ENCODE results near the gene ATL1.

The ATL1 gene

GRCh38 chr14:50559990-50560930 is at the start of gene ATL1:
Gene ATL1 (plus strand): TSS chr14:50560145. CDS start chr14:50560266, 121 bp downstream.
- DNase-seq (ENCODE audit: low read depth), result peak; percentile 68

GRCh38 chr14:50510157-50510556 is 49.8 kb upstream of the ATL1 start:
- DNase-seq (ENCODE audit: low read depth), result no peak

- no peak for DNase-seq (ENCODE audit: low read depth)
Measured at GRCh38 chr14:50512463-50512862, 47.5 kb upstream of the ATL1 start.

GRCh38 chr14:50516091-50516490 is 43.9 kb upstream of the ATL1 start:
- DNase-seq (ENCODE audit: low read depth), result no peak

DNA sequence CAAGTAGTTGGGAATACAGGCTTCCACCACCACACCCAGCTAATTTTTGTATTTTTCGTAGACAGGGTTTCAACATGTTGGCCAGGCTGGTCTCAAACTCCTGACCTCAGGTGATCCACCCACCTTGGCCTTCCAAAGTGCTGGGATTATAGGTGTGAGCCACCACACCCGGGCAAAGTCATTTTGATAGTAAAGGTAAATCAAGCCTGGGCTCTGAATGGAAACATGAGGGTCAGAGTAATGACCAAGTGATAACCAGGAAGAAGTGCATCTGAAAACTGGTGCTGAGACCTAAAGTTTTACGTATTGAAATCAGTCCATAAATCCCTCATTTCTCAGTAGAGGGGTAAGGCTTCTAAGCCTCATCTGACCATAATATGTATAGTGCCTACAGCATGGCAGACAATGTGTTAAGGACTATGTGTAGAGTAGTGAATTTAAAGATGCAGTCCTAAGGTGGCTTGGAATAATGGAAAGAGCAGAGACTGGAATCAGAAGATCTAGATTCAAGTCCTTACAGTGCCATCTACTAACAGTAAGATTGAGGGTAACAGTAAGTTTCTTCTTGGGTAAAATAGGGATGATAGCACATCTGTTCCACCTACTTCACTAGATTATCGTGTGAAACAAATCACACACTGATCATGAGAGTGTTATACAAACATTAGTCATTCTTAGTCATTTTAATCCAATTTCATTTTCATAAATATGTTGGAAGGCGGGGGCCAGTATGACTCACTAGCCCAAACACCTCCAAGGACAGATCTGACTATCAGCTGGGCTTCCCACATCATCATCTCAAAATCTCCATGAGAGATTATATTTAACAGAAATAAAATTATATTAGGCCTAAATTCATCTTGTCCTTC is 38.8 kb upstream of the ATL1 start:
- DNase-seq (ENCODE audit: low read depth), result peak; percentile 80

DNA sequence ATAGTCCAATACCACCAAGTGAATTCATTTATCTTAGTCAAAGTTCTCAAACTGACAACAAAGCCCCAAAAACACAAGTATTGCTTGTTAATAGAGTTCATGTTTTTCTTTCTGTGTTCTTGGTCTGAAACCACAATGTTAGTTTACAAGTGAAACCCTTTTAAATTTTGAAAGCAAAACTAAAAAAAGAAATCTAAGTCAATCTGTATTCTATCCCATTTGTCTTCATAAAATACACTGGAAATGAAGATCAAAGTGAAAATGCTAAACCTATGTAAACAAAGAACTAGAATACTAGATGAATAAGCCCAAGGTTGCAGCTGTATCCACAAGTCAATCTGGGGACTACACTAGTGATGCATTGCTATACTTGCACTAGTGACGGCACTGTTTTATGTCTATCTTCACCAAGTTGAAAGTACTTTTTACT is 38.0 kb upstream of the ATL1 start:
- DNase-seq (ENCODE audit: low read depth), result no peak

GRCh38 chr14:50523271-50524041 is 36.5 kb upstream of the ATL1 start:
- DNase-seq (ENCODE audit: low read depth), result no peak

- DNase-seq (ENCODE audit: low read depth), result no peak
Measured at GRCh38 chr14:50524060-50524459, 35.9 kb upstream of the ATL1 start.

DNA sequence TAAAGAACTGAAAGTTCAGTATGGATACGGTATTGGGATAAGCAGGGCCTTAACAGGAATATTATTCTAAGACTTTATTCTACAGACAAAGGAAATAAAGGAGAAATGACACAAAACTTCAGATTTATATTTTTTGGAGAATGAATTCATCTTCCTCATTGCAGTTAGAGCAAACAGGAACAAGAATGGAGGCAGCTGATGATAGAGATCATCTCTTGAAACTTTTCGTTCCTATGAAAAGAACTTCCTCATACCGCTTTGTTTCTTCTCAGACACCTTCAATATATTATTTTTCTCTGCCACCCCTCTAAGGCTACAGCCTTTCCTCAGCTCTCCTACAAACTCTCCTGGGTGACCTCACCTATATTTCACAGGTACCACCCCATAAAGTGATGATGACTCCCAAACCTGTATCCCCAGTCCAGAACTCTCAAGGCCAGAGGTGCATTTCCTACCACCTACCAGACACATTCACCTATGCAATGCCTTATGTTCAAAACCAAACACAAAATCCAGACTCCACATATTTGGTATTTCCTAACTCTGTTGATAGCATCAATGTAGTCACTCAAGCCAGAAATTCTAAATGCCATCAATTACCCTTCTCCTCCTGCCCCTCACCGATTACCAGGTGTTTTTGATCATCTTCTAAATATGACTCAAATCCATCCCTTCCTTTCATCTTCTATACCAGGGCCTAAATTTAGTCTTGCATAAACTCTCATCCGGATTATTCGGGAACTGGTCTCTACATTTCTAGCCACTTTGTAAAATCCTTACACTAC is 35.0 kb upstream of the ATL1 start:
- no peak for DNase-seq (ENCODE audit: low read depth)

DNA sequence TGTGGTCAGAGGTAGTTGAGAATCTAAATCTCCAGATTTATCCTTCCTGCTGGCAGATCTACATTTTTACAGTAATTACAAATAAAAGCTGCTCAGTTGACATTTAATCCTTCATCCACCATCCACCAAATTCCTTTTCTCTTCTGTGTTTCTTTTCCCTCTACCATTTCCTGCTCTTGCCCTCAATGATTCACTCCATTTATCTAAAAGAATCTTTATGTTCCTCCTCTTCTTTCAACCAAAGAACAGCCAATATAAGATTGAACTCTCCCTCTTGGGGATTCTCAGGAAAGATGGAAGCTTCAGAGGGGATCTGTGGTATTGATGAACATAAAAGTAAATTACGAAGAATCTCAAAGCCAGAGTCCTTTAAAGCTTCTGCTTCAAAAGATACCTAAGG is 31.9 kb upstream of the ATL1 start:
- peak; percentile 65 for DNase-seq (ENCODE audit: low read depth)

DNA sequence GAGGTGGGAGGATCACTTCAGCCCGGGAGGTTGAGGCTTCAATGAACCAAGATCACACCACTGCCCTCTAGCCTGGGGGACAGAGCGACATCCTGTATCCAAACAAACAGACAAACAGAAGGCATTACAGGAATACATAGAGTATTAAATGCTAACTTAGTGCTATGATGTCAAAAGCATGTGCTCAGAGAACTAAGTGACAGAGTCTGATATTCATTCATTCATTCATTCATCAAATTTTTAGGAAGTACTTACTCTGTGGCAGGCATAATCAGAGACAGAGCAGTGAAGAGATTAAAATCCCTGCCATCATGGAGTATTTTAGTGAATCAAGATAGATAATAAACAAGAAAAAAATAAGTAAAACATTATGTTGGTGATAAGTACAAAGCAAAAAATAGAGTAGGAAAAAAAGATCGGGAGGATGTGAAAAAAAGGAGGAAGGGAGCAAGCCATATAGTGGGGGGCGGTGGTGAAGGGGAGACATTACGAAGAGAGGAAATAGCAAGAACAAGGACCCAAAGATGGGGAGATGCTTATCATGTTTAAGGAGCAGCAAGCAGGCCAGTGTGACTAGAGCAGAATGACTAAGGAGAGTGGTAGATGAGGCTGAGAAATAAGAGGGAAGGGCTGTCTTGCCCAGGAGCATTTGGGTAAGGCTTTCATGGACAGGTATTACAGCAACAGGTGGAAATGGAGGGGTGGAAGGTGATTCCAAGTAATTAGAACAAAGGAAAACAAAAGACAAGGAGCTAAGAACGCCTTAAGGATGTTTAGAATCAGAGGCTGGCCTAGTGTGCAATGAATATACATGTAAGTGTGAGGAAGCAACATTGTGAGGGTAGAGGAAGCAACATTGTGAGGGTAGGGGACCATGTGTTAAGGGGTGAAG is 30.4 kb upstream of the ATL1 start:
- DNase-seq (ENCODE audit: low read depth), result no peak

DNA sequence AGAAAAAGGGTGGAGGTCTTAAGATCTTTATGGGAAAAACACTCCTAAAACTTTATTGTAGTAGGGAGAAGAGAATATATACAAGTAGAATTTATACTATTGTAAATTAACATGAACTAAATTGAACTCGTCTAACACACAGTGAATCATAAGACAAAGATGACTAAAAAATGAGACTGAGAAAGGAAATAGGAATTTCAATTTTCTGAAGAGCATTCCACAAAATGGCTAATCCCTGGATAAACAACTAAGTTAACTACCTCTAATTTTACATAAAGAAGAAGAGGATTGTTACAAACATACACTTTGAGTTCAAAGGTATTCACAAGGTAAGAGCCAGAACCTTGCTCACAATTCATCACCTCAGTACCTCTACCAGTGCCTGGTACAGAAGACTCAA is 29.6 kb upstream of the ATL1 start:
- DNase-seq (ENCODE audit: low read depth), result peak; percentile 57

- no peak for DNase-seq (ENCODE audit: low read depth)
Measured at GRCh38 chr14:50530794-50531365, 29.1 kb upstream of the ATL1 start.

DNA sequence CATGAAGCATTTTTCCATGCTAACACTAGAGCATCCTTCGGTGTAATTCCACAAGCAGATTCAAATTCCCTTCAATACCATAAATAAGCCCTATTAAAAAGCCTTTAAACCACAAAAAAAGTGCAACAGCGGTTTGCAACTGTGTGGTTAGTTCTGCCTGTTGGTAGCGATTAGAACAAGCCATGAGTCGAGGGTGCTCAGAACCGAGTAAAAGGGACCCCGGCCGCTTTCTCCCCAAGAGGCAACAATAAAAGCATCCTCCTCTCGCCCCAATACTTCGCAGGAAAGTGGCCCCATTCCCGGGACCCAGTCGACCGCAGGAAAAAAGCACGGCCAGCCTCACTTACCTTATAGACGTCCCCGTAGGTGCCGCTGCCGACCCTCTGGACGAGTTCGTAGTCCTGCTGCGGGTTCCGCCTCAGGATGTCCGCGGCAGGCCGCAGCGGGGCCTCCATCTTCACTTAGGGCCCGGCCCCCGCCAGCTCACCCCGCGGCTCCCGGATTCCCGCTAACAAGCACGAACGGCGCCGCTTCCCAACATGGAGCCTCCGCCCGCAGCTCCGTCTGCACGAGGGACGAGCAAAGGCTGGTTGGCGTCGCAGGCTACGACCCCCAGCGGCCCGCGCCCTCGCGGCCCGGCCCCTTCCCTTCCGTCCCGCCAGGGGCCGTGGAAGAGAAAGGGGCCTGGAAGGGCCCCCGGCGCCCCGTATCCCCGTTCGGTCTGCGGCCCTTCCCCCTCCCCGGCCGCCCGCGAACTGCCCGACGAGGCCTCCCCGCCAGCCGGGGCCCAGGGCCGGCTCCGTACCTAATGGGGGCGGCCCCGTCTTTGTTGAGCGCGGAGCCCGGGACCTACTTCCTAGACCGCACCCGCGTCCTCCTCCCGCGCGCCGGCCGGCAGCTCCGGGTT is 28.1 kb upstream of the ATL1 start:
- peak; percentile 39 for DNase-seq (ENCODE audit: low read depth)

- DNase-seq (ENCODE audit: low read depth), result peak; percentile 83
Measured at GRCh38 chr14:50532502-50533240, 27.3 kb upstream of the ATL1 start, which contains the start of gene MAP4K5. Gene MAP4K5 (minus strand): TSS chr14:50532569. CDS start chr14:50532049, 520 bp downstream.

GRCh38 chr14:50533241-50533705 is 26.7 kb upstream of the ATL1 start:
- DNase-seq (ENCODE audit: low read depth), result no peak

DNA sequence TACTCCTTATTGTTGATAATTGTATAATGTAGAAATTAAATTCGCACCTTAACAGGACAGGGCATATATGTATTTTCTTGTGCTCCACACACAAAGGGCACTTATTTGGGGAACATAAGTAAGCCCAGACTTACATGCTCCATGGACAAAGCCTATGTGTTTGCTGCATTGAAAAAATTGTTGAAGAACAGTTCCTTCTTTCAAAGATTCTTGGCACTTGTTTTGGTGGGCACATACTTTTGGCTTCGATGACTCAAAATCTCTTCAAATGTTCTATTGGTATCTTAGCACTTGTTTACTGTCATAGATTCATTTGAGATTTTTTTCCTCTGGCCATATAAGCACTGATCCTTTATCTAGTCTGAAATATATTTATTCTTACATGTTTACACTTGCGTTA is 26.1 kb upstream of the ATL1 start:
- DNase-seq (ENCODE audit: low read depth), result no peak

DNA sequence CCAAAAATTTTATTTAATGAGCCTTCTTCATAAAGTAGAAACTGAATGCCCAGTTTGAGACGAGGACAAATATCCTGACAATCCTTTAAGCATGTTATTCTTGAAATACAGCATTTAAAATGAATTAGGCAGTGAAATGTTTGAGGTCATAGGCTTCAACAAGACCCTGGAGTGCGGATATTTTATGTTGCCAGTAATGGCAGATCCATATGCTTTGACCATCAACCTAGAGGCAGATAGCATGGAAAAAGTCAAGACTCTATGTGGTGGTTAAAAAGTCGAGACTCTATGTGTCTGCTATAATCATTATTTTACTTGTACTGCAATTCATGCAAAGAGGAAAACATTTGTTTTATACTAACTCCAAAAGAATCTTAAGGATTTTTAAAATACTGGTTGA is 25.5 kb upstream of the ATL1 start:
- DNase-seq (ENCODE audit: low read depth), result no peak

Data from amniotic epithelial cell (primary cell).